Fibroblast of the aortic adventitia (primary cell): Measurements from ENCODE around the gene PRPF4. TPM values are rescaled to one million over a fixed set of nuclear protein-coding genes. Genes with fewer than 3 reads are reported as not detected.
"Not testable (repeated sequence)": the region's sequence is repeated elsewhere in the genome, so short reads cannot be mapped to it uniquely, and the experiment has no call there.

Experiments
- DNase-seq: peaks from one replicate; pipeline ENCODE4 v3.0.0-alpha.2; 2010; ENCODE audit warnings: low read depth
- H3K4me3 ChIP-seq: 2 replicates; pipeline ENCODE4 v1.5.1; 2011; ENCODE audit warnings: low read depth, mild to moderate bottlenecking, control low read depth, low read length, moderate library complexity
- total RNA-seq: library from RNA; depleted of rRNA; stranded (reverse); fragments of >200 nt; gene quantifications from 2 replicates; pipeline ENCODE4 v1.2.3, GENCODE V29; 2012; ENCODE audit warnings: low replicate concordance
- TF ChIP-seq, protein P1 (sequence below): IDR thresholded peaks from 2 replicates; pipeline ENCODE4 v1.5.1; 2011; ENCODE audit warnings: mild to moderate bottlenecking, low read length, control low read depth, inconsistent platforms; ENCODE audit not compliant: insufficient read depth

The PRPF4 gene
- total RNA-seq, 1 donor: 24.0 TPM

DNA sequence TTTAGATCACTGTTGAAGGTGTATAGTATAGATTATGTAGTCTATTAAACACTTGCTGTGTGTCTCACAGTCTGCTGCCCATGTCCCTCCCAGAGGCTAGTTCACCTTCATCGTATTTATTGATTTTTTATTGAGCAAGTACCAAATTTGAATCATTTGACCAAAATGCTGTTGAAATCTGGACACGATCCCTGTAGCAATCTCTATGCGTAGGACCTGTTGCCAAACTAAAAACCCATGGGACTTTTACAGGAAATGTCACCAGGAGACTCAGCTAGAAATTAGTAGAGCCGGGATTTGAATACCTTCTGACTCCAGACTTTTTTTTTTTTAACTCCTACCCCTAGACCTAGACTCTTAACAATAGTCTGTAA, 36.6 kb upstream of the PRPF4 start:
- no peak overlapping the region for H3K4me3 ChIP-seq
- DNase-seq: peak; percentile 14
- TF ChIP-seq, protein P1, sequence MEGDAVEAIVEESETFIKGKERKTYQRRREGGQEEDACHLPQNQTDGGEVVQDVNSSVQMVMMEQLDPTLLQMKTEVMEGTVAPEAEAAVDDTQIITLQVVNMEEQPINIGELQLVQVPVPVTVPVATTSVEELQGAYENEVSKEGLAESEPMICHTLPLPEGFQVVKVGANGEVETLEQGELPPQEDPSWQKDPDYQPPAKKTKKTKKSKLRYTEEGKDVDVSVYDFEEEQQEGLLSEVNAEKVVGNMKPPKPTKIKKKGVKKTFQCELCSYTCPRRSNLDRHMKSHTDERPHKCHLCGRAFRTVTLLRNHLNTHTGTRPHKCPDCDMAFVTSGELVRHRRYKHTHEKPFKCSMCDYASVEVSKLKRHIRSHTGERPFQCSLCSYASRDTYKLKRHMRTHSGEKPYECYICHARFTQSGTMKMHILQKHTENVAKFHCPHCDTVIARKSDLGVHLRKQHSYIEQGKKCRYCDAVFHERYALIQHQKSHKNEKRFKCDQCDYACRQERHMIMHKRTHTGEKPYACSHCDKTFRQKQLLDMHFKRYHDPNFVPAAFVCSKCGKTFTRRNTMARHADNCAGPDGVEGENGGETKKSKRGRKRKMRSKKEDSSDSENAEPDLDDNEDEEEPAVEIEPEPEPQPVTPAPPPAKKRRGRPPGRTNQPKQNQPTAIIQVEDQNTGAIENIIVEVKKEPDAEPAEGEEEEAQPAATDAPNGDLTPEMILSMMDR: no peak

DNA sequence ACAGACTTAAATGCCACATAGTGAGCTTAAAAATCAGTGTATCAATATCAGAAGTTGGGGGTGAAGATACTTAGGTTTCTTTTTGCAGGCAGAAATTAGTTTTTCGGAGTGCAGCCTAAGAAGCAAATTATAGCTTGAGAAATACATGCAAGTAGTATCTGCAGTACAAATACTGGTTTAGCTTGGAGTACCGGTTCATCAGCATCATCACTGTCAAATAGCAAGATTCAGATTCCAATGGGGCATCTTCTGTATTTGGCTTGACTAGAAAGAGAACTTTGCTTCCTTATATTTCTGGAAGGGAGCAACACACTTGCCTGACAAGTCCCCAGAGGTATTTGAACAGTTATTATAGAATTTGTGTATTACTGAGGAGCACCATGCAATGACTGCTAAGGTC, 34.3 kb upstream of the PRPF4 start:
- TF ChIP-seq, protein P1: no peak
- no peak for DNase-seq
- H3K4me3 ChIP-seq: no peak overlapping the region

DNA sequence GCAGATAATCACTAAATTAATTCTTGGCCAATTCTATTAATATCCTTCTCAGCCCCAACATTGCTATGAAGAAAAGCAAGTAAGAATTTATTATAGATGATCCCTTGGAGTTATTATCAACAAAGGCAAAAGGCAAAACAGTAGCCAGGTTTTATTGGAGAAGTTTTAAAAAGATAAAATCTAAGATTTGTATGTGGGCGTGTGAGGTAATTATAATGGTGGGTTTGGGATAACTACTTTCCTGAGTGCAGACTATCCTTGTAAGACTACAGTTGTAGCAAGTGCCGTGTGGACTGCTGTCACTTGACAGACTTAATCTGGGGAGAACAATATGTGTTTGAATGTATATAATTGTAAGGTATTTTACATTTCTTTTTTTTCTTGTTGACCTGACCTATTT, 30.9 kb upstream of the PRPF4 start:
- no peak for DNase-seq
- TF ChIP-seq, protein P1: no peak
- H3K4me3 ChIP-seq: no peak overlapping the region

DNA sequence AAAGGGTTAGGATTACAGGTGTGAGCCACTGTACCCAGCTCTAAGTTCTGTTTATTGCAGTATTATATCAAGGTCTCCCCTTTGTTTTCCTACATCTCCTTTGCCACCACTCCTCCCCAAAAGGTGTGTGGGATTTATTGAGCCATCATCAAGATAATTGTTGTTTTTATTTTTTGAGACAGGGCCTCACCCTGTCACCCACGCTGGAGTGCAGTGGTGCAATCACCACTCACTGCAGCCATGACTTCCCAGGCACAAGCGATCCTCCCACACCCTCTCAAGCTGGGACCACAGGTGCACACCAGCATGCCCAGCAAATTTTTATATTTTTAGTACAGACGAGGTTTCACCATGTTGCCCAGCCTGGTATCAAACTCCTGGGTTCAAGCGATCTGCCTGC, 29.6 kb upstream of the PRPF4 start:
- no peak for DNase-seq
- no peak overlapping the region for H3K4me3 ChIP-seq
- TF ChIP-seq, protein P1: no peak

DNA sequence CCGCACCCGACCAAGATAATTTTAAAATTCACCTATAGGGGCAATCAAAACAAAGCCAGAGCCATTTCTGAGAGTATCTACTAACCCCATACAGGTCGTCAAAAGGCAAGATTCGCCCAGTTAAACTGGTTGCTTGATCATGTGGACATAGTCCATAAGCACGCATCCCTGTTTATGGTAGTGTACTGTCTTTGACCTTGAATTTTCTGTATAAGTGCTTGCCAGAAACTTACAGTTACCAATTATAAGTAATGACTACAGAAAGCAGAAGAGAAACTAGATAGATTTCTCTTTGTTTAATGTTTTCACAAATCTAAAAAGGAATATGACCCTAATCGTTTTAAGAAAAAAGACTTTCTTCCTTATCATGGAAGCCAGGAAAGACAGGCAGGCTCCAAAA, 28.5 kb upstream of the PRPF4 start:
- no peak for DNase-seq
- TF ChIP-seq, protein P1: no peak
- no peak overlapping the region for H3K4me3 ChIP-seq

DNA sequence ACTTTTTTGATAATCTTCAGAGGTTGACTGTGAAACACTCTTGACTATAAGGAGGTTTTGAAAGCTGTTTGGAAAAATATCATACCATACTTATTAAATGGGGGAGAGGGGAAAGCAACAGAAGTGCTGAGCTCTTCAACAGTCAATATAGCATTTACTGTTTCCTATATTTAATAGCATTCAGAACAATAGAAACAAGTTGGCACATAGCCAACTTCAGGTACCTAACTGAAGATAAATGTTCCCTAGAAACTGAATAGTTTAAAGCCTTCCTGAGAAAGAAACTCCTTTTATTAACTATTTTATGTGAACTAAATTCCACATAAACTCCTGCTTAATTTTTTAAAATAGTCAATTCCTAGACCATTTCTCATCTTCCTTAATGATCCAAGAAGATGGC, 27.8 kb upstream of the PRPF4 start:
- TF ChIP-seq, protein P1: no peak
- H3K4me3 ChIP-seq: no peak overlapping the region

DNA sequence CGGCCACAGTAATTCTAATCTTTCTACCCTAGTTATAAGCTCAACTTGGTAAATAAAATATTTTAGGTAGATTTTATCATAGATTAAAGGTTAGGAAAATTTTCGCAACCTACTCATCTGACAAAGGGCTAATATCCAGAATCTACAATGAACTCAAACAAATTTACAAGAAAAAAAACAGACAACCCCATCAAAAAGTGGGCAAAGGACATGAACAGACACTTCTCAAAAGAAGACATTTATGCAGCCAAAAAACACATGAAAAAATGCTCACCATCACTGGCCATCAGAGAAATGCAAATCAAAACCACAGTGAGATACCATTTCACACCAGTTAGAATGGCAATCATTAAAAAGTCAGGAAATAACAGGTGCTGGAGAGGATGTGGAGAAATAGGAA, 25.8 kb upstream of the PRPF4 start:
- H3K4me3 ChIP-seq, DNase-seq: not testable (repeated sequence)

More for the DNA sequence above, 27.8 kb upstream of the PRPF4 start:
- no peak for DNase-seq
